GM12875 (cell line): ENCODE results near the gene SGK1.
"Not testable (repeated sequence)": the region's sequence is repeated elsewhere in the genome, so short reads cannot be mapped to it uniquely, and the experiment has no call there.

Experiments used
- H3K4me3 ChIP-seq: one replicate; pipeline ENCODE4 v1.5.1; 2011; ENCODE audit warnings: low read depth, low read length, control low read depth
- TF ChIP-seq, protein P1 (sequence below): IDR thresholded peaks from 2 replicates; pipeline ENCODE4 v1.5.1; 2011; ENCODE audit warnings: low read depth, mild to moderate bottlenecking, control low read depth, inconsistent platforms, low read length, moderate library complexity, borderline replicate concordance; ENCODE audit not compliant: insufficient read depth

Gene SGK1

DNA sequence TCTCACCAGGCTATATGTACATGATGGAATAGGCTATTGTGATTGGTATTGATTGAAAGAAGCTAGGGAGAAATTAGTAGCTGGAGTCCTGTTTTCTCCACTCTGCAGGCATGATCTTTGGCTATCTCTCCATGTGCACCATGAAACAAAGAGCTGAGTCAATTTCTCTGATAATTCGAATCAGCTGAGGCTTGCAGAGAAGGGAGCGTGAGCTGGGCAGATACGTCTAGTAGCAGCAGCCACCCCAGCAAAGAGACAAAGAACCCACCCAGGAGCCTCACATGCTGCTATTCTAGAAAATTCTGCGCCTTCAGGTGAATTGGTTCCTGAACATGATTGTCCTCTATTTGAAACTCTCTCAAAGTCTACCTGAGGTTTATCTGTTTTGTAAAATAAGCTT lies 6.9 kb upstream of the SGK1 start:
- TF ChIP-seq, protein P1, sequence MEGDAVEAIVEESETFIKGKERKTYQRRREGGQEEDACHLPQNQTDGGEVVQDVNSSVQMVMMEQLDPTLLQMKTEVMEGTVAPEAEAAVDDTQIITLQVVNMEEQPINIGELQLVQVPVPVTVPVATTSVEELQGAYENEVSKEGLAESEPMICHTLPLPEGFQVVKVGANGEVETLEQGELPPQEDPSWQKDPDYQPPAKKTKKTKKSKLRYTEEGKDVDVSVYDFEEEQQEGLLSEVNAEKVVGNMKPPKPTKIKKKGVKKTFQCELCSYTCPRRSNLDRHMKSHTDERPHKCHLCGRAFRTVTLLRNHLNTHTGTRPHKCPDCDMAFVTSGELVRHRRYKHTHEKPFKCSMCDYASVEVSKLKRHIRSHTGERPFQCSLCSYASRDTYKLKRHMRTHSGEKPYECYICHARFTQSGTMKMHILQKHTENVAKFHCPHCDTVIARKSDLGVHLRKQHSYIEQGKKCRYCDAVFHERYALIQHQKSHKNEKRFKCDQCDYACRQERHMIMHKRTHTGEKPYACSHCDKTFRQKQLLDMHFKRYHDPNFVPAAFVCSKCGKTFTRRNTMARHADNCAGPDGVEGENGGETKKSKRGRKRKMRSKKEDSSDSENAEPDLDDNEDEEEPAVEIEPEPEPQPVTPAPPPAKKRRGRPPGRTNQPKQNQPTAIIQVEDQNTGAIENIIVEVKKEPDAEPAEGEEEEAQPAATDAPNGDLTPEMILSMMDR, result no peak
- no peak overlapping the region for H3K4me3 ChIP-seq

DNA sequence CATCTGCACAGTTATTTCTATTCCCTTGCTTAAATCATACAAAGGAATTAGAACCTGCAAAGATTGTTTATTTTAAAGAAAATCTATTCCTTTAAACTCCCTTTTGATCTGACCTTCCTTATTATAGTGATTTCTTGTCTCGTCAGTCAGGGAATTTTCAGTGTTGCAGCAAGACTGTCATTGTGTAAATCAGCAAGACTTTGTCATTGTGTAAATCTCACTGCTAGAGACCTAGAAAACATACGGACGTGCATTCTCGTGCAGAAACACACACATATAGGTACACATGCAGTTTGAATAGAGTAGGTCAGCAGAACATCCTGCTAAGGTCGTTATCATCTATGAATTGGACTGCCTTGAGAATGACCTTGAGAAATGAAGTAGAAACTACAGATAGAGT lies 6.2 kb upstream of the SGK1 start:
- H3K4me3 ChIP-seq, result no peak overlapping the region
- TF ChIP-seq, protein P1, result no peak

DNA sequence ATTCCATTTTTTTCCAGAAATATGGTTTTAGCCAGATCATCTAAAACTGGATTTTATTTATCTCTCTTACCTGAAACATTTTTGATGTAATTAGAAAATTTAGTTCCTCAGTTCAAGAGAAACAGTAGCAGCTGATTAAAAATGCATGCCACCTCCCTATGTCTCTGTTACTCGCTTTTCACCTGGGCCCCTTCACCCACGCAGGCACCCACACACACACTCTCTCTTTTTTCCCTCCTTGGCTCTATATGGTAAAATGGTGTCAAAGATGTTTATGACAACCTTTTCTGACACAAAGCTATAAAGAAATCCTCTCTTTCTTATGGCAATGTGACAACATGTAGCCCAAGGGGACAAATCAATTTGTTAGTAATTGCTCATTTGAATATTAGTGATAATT lies 5.8 kb upstream of the SGK1 start:
- TF ChIP-seq, protein P1, result no peak
- no peak overlapping the region for H3K4me3 ChIP-seq

DNA sequence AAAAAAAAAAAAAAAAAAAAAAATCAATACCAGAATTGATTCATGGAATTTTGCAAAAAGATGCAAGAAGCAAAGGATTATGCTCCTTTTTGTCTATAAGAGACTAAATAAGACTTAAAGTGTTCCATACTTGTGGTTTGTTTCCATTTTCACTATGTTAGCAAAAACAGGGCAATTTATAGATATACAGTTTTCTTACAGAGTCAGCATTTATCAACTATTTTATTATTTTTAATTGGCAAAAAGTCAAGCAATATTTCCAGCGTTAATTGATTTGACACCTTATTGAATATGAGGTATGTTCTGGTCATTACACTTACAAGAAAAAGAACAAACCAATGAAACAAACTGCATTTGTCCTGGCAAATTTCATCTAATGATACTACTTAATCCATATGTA lies 5.4 kb upstream of the SGK1 start:
- no peak overlapping the region for H3K4me3 ChIP-seq
- TF ChIP-seq, protein P1, result no peak

DNA sequence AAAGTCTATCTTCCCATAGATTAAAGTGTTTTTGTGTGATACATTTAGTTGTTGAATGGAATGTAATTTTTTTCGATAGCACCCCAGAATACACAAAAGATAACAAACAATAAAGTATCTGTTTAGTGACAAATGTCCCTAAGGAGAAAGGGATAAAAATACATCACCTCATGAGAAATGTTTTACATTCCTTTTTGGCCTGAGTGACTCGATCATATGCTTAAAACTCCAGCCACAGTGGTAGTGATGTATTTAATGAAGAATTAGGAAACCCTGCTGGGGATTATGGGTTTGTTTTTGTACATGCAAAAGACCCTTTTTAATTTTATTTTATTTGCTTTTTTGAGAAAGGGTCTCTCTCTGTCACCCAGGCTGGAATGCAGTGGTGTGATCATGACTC lies 4.3 kb upstream of the SGK1 start:
- TF ChIP-seq, protein P1, result no peak
- no peak overlapping the region for H3K4me3 ChIP-seq

DNA sequence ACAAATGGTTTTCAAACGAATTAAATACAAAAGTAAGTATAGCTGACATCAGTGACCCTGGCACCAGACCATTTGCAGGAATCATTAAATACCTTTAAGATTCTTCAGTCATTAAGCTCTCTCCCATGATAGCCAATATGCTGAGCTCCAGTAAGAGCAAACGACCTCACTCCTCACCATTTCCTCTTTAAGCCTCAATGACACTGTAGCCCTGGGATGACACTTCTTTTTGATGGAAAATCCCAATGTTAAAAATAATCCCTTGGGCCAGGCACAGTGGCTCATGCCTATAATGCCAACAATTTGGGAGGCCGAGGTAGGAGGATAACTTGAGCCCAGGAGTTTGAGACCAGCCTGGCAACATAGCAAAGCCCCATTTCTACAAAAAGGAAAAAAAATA lies 3.3 kb upstream of the SGK1 start:
- no peak overlapping the region for H3K4me3 ChIP-seq

DNA sequence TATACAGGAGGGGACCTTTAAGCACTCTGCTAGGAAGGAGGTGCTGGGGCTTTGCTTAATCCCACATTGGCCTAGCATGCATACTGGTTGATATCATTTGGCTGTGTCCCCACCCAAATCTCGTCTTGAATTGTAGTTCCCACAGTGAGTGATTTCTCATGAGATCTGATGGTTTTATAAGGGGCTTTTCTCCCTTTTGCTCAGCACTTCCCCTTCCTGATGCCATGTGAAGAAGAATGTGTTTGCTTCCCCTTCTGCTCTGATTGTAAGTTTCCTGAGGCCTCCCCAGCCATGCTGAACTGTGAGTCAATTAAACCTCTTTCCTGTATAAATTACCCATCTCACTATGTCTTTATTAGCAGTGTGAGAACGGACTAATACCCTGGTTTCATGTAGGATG lies 1.8 kb upstream of the SGK1 start:
- not testable (repeated sequence) for H3K4me3 ChIP-seq

More for the DNA sequence above, 3.3 kb upstream of the SGK1 start:
- TF ChIP-seq, protein P1, result no peak

DNA sequence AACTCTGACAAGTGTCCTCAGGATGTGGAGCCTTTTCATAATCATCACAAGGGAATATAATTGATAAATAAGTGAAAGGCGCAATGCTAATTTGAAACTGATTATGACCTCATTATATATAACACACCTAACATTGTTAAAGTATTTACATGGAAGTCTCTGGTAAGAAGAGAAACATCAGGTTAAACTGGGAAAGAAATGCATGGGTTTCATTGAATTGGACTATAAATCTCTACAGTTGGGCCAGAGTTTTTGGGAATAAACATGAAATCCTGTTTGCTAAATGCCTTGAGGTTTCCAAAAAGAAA lies 1.0 kb upstream of the SGK1 start:
- TF ChIP-seq, protein P1, result no peak
- H3K4me3 ChIP-seq, result no peak overlapping the region
